Astrocyte (in vitro differentiated cells and primary cell): ENCODE measurements around the gene CACNA2D1.

Experiments
- CTCF ChIP-seq: IDR thresholded peaks from 2 replicates; pipeline ENCODE4 v1.5.1; 2011; ENCODE audit warnings: low read depth, mild to moderate bottlenecking, inconsistent platforms, low read length, moderate library complexity; ENCODE audit not compliant: insufficient read depth
- EZH2 ChIP-seq: IDR thresholded peaks from 2 replicates; pipeline ENCODE4 v1.6.1; 2012; ENCODE audit warnings: mild to moderate bottlenecking, low read length, inconsistent platforms; ENCODE audit not compliant: insufficient read depth

- TF ChIP-seq CTCF (no peak), EZH2 (no peak)
These were observed 58.8 kb downstream of the CACNA2D1 start for GRCh38 chr7:82384779-82385178.
